GM15510 (cell line): ENCODE data around the gene VSIG10L.

ENCODE experiments used
- POLR2A ChIP-seq: IDR thresholded peaks from 3 replicates; pipeline ENCODE4 v1.6.1; 2011; ENCODE audit warnings: borderline replicate concordance; ENCODE audit not compliant: insufficient read length; ENCODE audit errors: extremely low read depth

VSIG10L gene

DNA sequence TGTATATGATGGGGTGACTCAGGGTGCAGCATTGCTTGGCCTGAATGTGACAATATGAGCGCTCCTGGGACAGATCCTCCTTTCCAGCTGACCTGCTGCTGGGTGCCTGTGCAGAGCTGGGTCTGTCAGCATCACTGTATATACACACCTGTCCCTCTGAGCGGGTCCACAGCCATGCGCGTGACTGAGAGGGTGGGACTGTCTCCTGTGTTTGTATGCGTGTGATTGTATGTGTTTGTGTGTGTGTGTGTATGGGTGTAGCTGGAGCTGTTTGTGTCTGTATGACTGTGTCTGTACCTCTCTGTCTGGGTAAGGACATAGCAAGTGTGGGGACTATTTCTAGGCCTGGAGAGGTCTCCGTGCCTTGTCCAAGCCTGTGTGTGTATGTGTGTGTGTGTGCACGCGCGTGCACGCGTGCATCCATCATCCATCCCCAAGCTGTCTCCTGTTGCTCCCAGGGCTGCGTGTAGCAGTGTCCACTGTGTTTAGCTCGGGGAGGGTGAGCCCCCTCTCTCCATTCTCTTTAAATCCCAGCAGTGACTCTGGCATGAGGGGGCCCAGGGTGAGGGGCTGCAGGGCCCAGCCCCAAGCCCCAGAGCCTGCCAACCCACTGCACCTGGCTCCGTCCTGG, 22.2 kb downstream of the VSIG10L start:
- TF ChIP-seq POLR2A: no peak

DNA sequence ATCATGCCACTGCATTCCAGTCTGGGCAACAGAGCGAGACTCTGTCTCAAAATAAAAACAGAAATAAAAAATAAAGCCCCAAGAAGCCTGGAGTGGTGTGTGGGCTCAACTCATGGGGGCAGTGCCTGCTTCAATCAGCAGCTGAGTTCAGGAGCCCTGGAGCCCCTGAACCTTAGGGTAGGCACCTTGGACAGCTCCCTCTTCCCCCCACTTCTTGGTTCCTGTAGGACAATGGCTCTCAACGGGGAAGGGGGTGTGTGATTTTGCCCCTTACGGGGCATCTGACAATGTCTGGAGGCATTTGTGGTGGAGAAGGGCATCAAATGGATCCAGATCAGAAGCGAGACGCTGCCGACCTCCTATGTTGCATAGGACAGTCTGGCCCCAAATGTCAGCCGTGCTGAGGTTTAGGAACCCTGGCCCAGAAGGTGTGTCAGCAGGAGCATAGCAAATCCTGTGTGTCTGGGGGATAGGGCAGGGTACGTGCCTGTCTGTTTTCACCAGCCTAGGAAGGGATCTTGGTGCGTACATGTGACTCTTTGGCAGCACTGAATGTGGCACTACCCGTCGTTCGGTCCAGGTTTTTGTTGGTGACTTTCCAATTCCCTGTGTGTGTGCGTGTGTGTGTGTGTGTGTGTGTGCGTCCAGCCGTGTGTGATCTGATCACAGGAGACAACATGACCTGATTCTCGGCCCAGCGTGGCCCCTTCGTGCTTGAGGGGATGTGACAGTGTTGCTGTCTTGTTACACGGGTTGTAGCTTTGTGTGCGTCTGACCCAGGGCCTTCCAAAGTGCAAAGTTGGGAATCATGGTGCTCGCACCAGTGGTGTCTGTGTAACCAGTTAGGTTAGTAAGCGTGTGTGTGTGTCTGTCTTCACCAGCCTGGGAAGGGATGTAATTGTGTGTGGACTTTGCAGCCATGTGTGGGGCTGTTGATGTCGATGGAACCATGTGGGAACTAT, 23.0 kb downstream of the VSIG10L start:
- TF ChIP-seq POLR2A: no peak

- no peak for TF ChIP-seq POLR2A
Measured at GRCh38 chr19:51317968-51318367, 24.0 kb downstream of the VSIG10L start.

- no peak for TF ChIP-seq POLR2A
Measured at GRCh38 chr19:51317376-51317775, 24.6 kb downstream of the VSIG10L start.

GRCh38 chr19:51316688-51317087, 25.3 kb downstream of the VSIG10L start:
- no peak for TF ChIP-seq POLR2A

DNA sequence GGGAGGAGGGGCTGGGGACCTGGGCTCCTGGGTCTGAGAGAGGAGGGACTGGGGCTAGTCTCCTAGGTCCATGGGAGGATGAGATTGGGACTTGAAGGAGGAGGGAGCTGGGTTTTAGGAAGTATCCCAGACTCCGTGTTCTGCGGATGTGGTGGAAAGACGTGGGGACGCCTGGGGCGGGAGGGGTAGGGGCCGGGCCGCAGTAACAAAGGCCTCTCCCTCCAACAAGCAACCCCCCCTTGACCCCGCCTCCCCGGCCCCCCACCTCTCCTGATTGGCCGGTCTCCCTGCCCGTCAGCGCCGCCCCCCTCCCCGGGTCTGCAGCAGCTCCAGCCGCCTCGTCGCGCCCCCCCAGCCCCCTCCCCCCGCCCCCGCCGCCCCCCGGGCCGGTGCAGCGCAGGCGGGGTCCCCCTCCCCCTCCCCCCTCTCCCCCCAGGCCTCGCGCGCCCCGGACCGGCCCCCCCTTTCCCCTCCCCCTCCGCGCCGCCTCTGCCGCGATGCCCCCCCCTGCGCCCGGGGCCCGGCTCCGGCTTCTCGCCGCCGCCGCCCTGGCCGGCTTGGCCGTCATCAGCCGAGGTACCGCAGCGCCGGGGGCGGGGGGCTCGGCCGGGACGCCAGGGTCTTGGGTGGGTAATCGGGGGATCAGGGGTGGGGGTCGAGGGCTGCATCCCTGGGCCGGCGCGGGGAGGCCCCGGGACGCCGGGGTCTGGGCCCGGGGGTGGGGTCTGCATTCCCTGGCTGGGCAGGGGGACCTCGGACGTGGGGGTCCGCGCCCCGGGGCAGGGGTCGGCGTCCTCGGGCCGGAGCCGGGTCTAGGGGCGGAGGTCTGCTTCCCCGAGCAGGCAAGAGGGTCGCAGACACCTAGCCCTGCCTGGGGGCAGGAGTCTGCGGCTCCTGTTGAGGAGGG, 30.3 kb downstream of the VSIG10L start, which contains the start of gene IGLON5:
Gene IGLON5, plus strand, starts transcription at position 294 of the 907 bp plus-strand sequence. Its CDS starts 204 bp downstream, at position 498.
- no peak for TF ChIP-seq POLR2A

DNA sequence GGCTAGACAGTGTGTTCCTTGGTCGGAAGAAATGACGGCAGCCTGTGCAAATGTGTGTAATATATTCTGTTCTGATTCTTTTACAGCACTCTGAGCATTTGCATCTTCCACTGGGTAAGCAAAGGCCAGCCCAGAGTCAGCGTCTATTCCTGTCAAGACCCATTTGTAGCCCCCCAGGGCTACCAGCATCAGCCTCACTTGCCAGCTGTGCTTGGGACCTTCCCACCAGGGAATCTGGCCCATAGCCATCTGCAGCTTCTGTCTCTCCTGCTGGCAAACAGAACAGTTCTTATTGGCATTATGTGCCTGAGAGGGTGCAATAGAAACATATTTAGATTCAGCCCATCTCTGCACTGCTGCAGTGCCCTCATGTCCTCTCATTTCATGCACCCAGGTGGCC, 36.5 kb downstream of the VSIG10L start:
- no peak for TF ChIP-seq POLR2A

DNA sequence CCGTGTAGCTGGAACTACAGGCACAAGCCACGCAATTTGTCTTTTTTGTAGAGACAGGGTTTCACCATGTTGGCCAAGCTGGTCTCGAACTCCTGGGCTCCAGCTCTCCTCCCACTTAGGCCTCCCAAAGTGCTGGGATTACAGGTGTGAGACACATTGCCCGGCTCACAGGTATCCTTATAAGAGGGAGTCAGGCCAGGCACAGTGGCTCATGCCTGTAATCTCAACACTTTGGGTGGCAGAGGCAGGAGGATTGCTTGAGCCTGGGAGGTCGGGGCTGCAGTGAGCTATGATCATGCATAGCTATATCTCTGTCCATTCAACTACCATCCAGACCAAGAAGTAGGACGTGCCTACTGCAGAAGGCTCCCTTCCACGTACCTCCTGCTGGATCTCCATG, 40.7 kb downstream of the VSIG10L start:
- no peak for TF ChIP-seq POLR2A

DNA sequence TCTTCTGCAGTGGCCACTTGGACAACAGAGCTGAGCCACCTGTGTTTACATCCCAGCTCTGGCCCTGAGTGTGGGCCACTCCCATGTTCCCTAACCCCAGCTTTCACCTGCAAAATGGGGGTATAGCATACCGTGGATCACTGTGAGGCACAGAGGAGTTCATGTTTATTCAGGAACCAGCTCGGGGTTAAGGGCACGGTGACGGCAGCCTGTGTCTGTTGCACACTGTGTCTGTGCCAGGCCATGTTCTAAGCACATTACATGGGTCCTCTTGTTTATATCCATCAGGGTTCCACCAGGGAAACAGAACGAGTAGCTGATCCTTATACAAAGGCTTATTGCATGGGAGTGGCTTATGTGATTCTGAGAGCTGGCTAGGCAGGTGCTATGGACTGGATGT, 44.5 kb downstream of the VSIG10L start:
- TF ChIP-seq POLR2A: no peak

DNA sequence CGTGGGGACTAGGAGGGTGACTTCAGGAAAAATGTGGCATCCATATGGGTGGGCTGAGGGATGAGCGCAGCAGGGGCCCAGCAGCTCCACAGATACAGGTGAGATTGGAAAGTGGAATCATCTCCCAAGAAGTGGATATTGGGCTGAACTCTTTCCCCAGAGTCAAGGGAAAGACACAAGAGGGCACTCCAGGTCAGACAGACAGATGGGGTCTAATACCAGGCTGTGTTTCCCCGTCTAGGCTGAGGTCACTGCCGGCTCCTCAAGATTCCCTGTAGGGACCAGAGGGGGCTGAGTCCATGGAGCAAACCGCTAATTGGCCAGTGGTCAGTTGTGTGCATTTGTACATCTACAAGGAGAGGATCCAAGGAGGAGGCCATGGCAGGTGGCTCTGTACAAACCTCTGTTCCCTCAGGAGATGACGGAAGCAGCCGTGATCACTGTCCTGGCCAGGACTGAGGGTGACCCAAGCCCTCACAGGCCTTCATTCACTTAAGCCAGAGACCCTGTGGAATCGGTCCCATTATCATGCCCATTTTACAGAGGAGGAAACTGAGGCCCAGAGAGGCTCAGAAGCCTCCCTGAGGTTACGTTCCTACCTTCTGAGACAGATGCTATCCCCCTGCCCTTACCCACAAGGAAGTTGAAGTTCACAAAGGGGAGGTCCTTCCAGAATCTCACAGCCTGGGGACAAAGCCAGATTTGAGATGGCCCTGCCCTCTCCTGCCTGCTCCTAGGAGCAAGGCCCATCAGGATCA, 45.4 kb downstream of the VSIG10L start:
- no peak for TF ChIP-seq POLR2A

DNA sequence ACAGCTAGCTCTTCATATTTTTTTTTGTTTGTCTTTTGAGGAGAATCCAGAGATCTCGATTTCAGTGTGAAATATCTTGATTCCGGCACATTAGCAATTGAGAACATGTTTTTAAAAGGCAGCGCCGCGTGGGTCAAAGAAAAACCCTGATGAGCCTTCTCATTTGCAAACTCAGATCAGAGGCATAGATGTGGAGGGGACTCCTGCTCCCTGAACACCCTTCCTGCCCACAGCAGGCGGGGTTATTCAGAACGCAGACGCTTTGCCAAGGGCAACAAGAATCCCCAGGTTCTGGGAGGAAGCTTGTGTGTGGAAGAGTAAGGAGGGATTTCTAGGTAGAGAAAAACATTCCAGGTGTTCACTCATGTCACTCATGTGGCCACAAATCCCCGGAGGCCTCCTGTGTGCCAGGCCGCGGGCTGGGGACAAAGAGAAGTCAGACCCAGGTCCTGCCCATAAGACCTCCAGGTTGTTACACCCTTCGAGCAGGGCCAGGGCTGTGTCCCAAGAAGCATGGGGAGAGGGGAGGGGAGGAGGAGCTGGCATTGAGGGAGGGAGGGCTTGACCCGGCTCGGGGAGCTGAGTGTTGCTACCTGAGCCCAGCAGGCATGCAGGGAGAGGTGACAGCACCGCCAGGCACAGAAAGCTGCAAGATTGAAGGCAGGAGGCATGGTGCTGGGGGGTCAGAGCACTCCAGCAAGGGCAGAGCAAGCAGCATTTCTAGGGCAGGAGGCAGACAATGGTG, 46.4 kb downstream of the VSIG10L start:
- TF ChIP-seq POLR2A: no peak

DNA sequence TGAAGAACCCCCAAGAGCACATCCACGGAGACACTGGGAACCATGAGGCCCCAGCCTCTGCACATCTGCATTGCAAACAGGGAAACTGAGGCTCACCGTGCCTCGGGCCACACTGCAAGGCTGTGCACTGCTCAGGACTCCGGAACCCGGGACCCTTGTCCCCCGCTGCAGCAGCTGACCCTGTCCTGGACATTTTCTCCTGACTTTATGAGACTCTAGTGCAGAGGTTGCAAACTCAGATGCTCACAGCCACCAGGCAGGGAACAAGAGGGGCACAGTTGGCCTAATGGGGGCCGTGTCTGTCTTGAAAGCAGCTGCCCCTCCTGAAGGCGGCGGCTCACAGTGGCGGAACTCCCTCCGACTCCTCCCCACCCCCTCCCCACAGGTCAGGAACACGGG, 47.0 kb downstream of the VSIG10L start:
- no peak for TF ChIP-seq POLR2A

GRCh38 chr19:51294211-51294976, 47.5 kb downstream of the VSIG10L start:
- TF ChIP-seq POLR2A: no peak
